ENCODE results near the gene GPR3. TPM values are rescaled to one million over a fixed set of nuclear protein-coding genes. Genes with fewer than 3 reads are reported as not detected.
A peak's percentile ranks its signal among the peaks of the same experiment; 100 is the strongest.

GPR3 gene
- total and polyA plus RNA-seq, 3 experiments from 2014 or later, result 3.3 to 3.9 TPM; not detected in 1

- Histone ChIP-seq H3K4me3 (ENCODE audit: low read length) (peak overlapping the region; percentile 69), H3K36me3 (ENCODE audit: insufficient read depth, low read length) (no peaks in the 10 kb centered on the region), H3K9me3 (ENCODE audit: low read length) (no peaks in the 10 kb centered on the region), H3K27me3 (ENCODE audit: insufficient read depth, low read length, poor library complexity, severe bottlenecking) (no peaks in the 10 kb centered on the region), H3K4me1 (ENCODE audit: insufficient read depth, low read length) (peaks cover 17% of the 10 kb centered on the region), H3K27ac (ENCODE audit: low read depth, low read length) (peak overlapping the region; percentile 43)
- Mint-ChIP-seq H3K9me3 (no peaks in the 10 kb centered on the region), H3K27me3 (peaks cover 1 to 12% of the 10 kb centered on the region in 2 donors), H3K36me3 (no peaks in the 10 kb centered on the region), H3K27ac (peak overlapping the region in 4 of 8 donors; percentile 0 to 63 (median 28)), H3K4me1 (peaks cover 15 to 22% (median 21%) of the 10 kb centered on the region in 3 donors), H3K4me3 (peak overlapping the region in 6 of 7 donors; percentile 41 to 86 (median 62))
- ChIA-PET POLR2A (no interaction called here), CTCF (interaction anchor here (1.5 to 13.6 kb wide), 2 partner anchors 35 to 93 kb away, joined by 3 to 283 read pairs; no protein-coding TSS in a partner anchor)
- no peak for DNase-seq
Measured at GRCh38 chr1:27392778-27393635, 585 bp downstream of the GPR3 start.

- Mint-ChIP-seq H3K9me3 (no peaks in the 10 kb centered on the region), H3K36me3 (no peaks in the 10 kb centered on the region), H3K27ac (peak overlapping the region in 3 of 8 donors; percentile 47 to 49 (median 47)), H3K4me1 (peaks cover 13 to 22% (median 19%) of the 10 kb centered on the region in 3 donors), H3K27me3 (peaks cover 1 to 9% of the 10 kb centered on the region in 2 donors), H3K4me3 (peak overlapping the region in 6 of 7 donors; percentile 4 to 59 (median 45))
- Histone ChIP-seq H3K36me3 (ENCODE audit: insufficient read depth, low read length) (no peaks in the 10 kb centered on the region), H3K9me3 (ENCODE audit: low read length) (no peaks in the 10 kb centered on the region), H3K27me3 (ENCODE audit: insufficient read depth, low read length, poor library complexity, severe bottlenecking) (no peaks in the 10 kb centered on the region), H3K27ac (ENCODE audit: low read depth, low read length) (no peak overlapping the region), H3K4me3 (ENCODE audit: low read length) (no peak overlapping the region), H3K4me1 (ENCODE audit: insufficient read depth, low read length) (peaks cover 17% of the 10 kb centered on the region)
- ChIA-PET POLR2A (no interaction called here), CTCF (interaction anchor here (1.4 to 13.6 kb wide), 7 partner anchors 9 to 214 kb away, joined by 3 to 283 read pairs (median 13); partner anchors contain the start of genes MAP3K6 and SYTL1)
- DNase-seq, result no peak
Measured at GRCh38 chr1:27393641-27394281, 1.3 kb downstream of the GPR3 start.

DNA sequence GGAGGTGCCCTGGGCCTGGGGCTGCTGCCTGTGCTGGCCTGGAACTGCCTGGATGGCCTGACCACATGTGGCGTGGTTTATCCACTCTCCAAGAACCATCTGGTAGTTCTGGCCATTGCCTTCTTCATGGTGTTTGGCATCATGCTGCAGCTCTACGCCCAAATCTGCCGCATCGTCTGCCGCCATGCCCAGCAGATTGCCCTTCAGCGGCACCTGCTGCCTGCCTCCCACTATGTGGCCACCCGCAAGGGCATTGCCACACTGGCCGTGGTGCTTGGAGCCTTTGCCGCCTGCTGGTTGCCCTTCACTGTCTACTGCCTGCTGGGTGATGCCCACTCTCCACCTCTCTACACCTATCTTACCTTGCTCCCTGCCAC is 1.8 kb downstream of the GPR3 start:
- no peaks in the 10 kb centered on the region for H3K36me3 ChIP-seq (ENCODE audit: insufficient read depth, low read length)
- no peak for DNase-seq
- no peaks in the 10 kb centered on the region for H3K27me3 ChIP-seq (ENCODE audit: insufficient read depth, low read length, poor library complexity, severe bottlenecking)
- Mint-ChIP-seq H3K4me3 (peak overlapping the region; percentile 4 to 68 (median 47)), H3K27ac (peak overlapping the region in 4 of 8 donors; percentile 29 to 72 (median 48)), H3K27me3 (peaks cover 1 to 9% of the 10 kb centered on the region in 2 donors), H3K9me3 (no peaks in the 10 kb centered on the region), H3K36me3 (no peaks in the 10 kb centered on the region), H3K4me1 (peaks cover 13 to 22% (median 19%) of the 10 kb centered on the region in 3 donors)
- H3K4me3 ChIP-seq (ENCODE audit: low read length), result no peak overlapping the region
- no peak overlapping the region for H3K27ac ChIP-seq (ENCODE audit: low read depth, low read length)
- H3K4me1 ChIP-seq (ENCODE audit: insufficient read depth, low read length), result peaks cover 17% of the 10 kb centered on the region
- CTCF ChIA-PET, result interaction anchor here (0.6 to 13.6 kb wide), 17 partner anchors 8 to 292 kb away, joined by 3 to 283 read pairs (median 4); partner anchors contain the start of genes IFI6, MAP3K6 and SYTL1
- POLR2A ChIA-PET, result interaction anchor here (1.8 kb wide), 1 partner anchor 94 kb away, joined by 10 read pairs; no protein-coding TSS in a partner anchor
- H3K9me3 ChIP-seq (ENCODE audit: low read length), result no peaks in the 10 kb centered on the region

GRCh38 chr1:27394925-27395324 is 2.5 kb downstream of the GPR3 start:
- CTCF ChIA-PET, result interaction anchor here (0.6 to 13.6 kb wide), 24 partner anchors 8 to 351 kb away, joined by 3 to 283 read pairs (median 4); partner anchors contain the start of genes IFI6, MAP3K6 and SYTL1

GRCh38 chr1:27395441-27396195 is 3.2 kb downstream of the GPR3 start:
- H3K27me3 Mint-ChIP-seq, result peaks cover 0 to 5% of the 10 kb centered on the region in 2 donors
- CTCF ChIA-PET, result interaction anchor here (0.6 to 13.6 kb wide), 29 partner anchors 7 to 1479 kb away, joined by 3 to 283 read pairs (median 4); partner anchors contain the start of genes IFI6, MAP3K6 and SYTL1
- Histone ChIP-seq H3K4me1 (ENCODE audit: insufficient read depth, low read length) (peaks cover 17% of the 10 kb centered on the region), H3K27me3 (ENCODE audit: insufficient read depth, low read length, poor library complexity, severe bottlenecking) (no peaks in the 10 kb centered on the region), H3K4me3 (ENCODE audit: low read length) (no peak overlapping the region), H3K36me3 (ENCODE audit: insufficient read depth, low read length) (no peaks in the 10 kb centered on the region), H3K9me3 (ENCODE audit: low read length) (no peaks in the 10 kb centered on the region), H3K27ac (ENCODE audit: low read depth, low read length) (no peak overlapping the region)
- peak; percentile 63 to 84 (median 75) for DNase-seq
- no peaks in the 10 kb centered on the region for H3K9me3 Mint-ChIP-seq
- POLR2A ChIA-PET, result interaction anchor here (0.6 to 1.8 kb wide), 3 partner anchors 48 to 435 kb away, joined by 3 to 10 read pairs (median 3); partner anchors contain the start of gene PPP1R8
- H3K36me3 Mint-ChIP-seq, result no peaks in the 10 kb centered on the region
- peaks cover 13 to 22% (median 19%) of the 10 kb centered on the region in 3 donors for H3K4me1 Mint-ChIP-seq
- H3K4me3 Mint-ChIP-seq, result peak overlapping the region in 2 of 7 donors; percentile 7 to 8
- H3K27ac Mint-ChIP-seq, result peak overlapping the region in 3 of 8 donors; percentile 43 to 49 (median 47)

More at GRCh38 chr1:27394925-27395324, 2.5 kb downstream of the GPR3 start:
- POLR2A ChIA-PET, result interaction anchor here (0.6 to 1.8 kb wide), 2 partner anchors 94 to 436 kb away, joined by 3 to 10 read pairs; partner anchors contain the start of gene PPP1R8
- H3K4me3 ChIP-seq (ENCODE audit: low read length), result no peak overlapping the region
- no peaks in the 10 kb centered on the region for H3K9me3 ChIP-seq (ENCODE audit: low read length)
- H3K27ac ChIP-seq (ENCODE audit: low read depth, low read length), result no peak overlapping the region
- no peaks in the 10 kb centered on the region for H3K9me3 Mint-ChIP-seq
- H3K27me3 Mint-ChIP-seq, result peaks cover 1 to 9% of the 10 kb centered on the region in 2 donors
- no peaks in the 10 kb centered on the region for H3K36me3 Mint-ChIP-seq
- H3K4me1 Mint-ChIP-seq, result peaks cover 13 to 22% (median 19%) of the 10 kb centered on the region in 3 donors
- peak overlapping the region in 5 of 8 donors; percentile 13 to 72 (median 47) for H3K27ac Mint-ChIP-seq
- peak overlapping the region in 1 of 7 donors; percentile 8 for H3K4me3 Mint-ChIP-seq
- peaks cover 17% of the 10 kb centered on the region for H3K4me1 ChIP-seq (ENCODE audit: insufficient read depth, low read length)
- H3K36me3 ChIP-seq (ENCODE audit: insufficient read depth, low read length), result no peaks in the 10 kb centered on the region
- H3K27me3 ChIP-seq (ENCODE audit: insufficient read depth, low read length, poor library complexity, severe bottlenecking), result no peaks in the 10 kb centered on the region
- no peak for DNase-seq

GRCh38 chr1:27397110-27397509 is 4.7 kb downstream of the GPR3 start:
- Mint-ChIP-seq H3K36me3 (no peaks in the 10 kb centered on the region), H3K4me1 (peaks cover 8 to 15% (median 14%) of the 10 kb centered on the region in 3 donors), H3K4me3 (no peak overlapping the region), H3K9me3 (no peaks in the 10 kb centered on the region), H3K27me3 (peaks cover 0 to 2% of the 10 kb centered on the region in 2 donors), H3K27ac (peak overlapping the region in 1 of 8 donors; percentile 72)
- POLR2A ChIA-PET, result interaction anchor here (0.7 to 1.1 kb wide), 3 partner anchors 49 to 99 kb away, joined by 3 to 5 read pairs (median 3); no protein-coding TSS in a partner anchor
- no peaks in the 10 kb centered on the region for H3K36me3 ChIP-seq (ENCODE audit: insufficient read depth, low read length)
- CTCF ChIA-PET, result interaction anchor here (1.0 to 13.6 kb wide), 12 partner anchors 11 to 351 kb away, joined by 3 to 283 read pairs (median 4); no protein-coding TSS in a partner anchor
- H3K4me1 ChIP-seq (ENCODE audit: insufficient read depth, low read length), result peaks cover 10% of the 10 kb centered on the region
- DNase-seq, result no peak
- H3K9me3 ChIP-seq (ENCODE audit: low read length), result no peaks in the 10 kb centered on the region
- H3K27ac ChIP-seq (ENCODE audit: low read depth, low read length), result no peak overlapping the region
- no peak overlapping the region for H3K4me3 ChIP-seq (ENCODE audit: low read length)
- H3K27me3 ChIP-seq (ENCODE audit: insufficient read depth, low read length, poor library complexity, severe bottlenecking), result no peaks in the 10 kb centered on the region

DNA sequence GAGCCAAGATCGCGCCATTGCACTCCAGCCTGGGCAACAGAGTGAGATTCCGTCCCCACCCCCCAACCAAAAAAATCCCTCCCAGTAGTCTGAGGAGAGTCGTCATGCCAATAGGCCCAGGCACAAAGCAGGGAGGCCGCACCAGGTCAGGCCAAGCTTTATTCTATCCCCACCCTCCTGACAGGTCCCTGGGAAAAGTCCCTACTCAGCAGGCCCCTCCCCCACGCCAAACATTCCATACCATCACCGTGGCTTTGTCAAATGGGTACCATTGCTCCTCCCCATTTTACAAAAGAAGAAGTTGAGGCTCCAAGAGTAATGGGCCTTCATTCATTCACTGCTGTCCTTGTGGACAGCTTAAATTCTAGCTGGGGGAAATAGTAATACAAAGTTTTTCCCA is 5.3 kb downstream of the GPR3 start:
- Mint-ChIP-seq H3K4me1 (peaks cover 6 to 13% (median 13%) of the 10 kb centered on the region in 3 donors), H3K9me3 (no peaks in the 10 kb centered on the region), H3K27me3 (peaks cover 0 to 1% of the 10 kb centered on the region in 2 donors), H3K4me3 (no peak overlapping the region), H3K27ac (no peak overlapping the region), H3K36me3 (no peaks in the 10 kb centered on the region)
- Histone ChIP-seq H3K4me1 (ENCODE audit: insufficient read depth, low read length) (peaks cover 15% of the 10 kb centered on the region), H3K4me3 (ENCODE audit: low read length) (no peak overlapping the region), H3K9me3 (ENCODE audit: low read length) (no peaks in the 10 kb centered on the region), H3K36me3 (ENCODE audit: insufficient read depth, low read length) (no peaks in the 10 kb centered on the region), H3K27me3 (ENCODE audit: insufficient read depth, low read length, poor library complexity, severe bottlenecking) (no peaks in the 10 kb centered on the region), H3K27ac (ENCODE audit: low read depth, low read length) (no peak overlapping the region)
- ChIA-PET CTCF (interaction anchor here (0.9 to 13.6 kb wide), 9 partner anchors 9 to 352 kb away, joined by 3 to 283 read pairs (median 3); no protein-coding TSS in a partner anchor), POLR2A (interaction anchor here (0.9 kb wide), 1 partner anchor 97 kb away, joined by 3 read pairs; no protein-coding TSS in a partner anchor)
- no peak for DNase-seq

Data from CD8-positive, alpha-beta memory T cell (primary cell).